Stimulated activated CD8-positive, alpha-beta memory T cell treated with anti-CD3 and anti-CD28 coated beads, Interleukin-4, amount 100 ng/mL, for 1 hour (primary cell): ENCODE measurements around the gene AR.

Experiments
- DNase-seq, 2 donors: peaks; one replicate each; pipeline ENCODE4 v3.0.0-alpha.2; 2020; ENCODE audit warnings: low read depth in 2 of 2, low spot score in 1 of 2

AR gene

DNA sequence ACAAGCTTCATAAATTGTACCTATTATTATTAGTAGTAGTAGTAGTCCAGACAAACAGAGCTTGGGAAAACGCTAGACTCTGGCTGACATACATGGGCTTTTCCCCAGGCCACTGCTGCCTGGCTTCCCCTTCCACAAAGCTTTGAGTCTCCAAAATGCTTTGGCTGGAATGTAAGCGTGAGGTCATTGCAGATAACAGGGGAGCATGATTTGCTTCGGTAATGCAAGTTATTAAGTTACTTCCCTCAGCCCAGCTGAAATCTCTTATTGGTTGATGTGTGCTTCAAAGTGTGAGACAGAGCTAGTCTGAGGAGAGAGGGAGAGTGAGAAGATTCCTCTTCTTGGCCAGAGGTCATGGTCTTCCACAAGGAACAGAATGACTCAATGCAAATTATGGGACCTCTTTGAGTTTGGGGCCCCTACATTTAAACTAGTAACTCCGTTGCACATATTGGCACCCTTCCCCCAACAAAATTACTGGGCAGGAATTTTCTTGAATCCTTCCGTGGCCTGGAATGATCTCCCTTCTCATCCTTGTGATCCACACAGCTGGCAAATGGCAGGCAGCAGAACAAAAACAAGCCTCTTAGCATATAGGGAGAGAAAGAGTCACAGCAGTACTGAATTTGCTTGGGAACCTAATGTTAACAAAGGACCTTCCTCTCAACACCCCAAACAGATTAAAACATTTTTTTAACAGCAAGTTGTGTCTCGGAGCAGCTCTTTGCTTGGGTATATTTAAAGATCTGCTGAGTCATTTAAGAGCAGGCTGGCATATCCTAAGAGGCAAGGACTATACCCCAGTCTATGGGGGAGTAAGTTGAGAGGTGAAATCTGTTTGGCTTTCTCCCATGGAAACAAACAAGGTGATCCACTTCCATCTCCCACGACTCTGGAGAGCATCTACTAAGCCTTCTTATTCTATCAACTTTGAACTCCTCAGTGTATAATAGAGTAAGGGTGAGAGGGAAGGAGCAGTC lies 19.9 kb downstream of the AR start:
- DNase-seq, result no peak

DNA sequence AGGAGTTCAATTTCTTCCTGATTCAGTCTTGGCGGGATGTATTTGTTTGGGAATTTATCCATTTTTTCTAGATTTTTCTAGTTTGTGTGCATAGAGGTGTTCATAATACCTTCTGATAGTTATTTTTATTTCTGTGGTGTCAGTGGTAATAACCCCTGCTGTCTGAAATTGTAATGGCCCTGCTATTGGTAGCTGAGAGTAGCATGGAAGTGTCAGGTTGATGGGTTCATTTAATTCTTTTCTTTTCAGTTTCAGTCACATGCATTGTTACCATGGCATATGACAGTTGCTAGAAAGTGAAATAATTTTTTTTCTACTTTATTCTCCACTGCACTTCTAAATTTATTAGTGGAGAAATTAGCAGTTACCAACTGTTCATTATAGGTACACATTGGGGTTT lies 20.7 kb downstream of the AR start:
- DNase-seq, result no peak

DNA sequence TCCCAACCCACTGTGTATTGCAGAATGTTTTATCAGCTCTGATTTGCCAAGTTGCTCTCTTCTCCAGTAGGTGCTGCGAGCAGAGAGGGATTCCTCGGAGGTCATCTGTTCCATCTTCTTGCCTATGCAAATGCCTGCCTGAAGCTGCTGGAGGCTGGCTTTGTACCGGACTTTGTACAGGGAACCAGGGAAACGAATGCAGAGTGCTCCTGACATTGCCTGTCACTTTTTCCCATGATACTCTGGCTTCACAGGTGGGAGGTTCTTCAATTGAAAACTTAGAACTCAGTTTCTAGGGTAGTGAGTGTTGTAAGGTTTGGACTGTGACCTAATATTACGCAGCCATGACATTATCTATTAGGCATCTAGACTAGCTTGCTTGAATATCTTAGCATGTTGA lies 24.9 kb downstream of the AR start:
- DNase-seq, result no peak

DNA sequence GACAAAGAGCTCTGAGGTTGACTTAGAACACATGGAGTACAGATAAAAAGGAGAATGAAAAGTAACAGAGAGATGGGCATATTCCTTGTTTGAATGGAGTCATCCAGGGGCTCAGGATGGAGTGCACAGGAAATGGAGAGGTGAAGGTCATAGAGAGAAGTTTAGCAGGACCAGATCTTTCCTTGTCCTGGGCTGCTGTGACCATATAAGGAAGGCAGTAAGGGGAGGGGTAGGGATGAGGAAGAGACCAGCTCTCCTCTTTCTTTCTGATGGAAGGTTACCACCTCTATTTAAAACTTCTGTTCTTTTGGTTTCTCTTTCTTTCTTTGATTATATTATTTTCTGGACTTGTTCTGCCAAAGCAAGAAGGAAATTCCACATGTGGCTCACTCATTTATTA lies 27.0 kb downstream of the AR start:
- DNase-seq, result no peak

DNA sequence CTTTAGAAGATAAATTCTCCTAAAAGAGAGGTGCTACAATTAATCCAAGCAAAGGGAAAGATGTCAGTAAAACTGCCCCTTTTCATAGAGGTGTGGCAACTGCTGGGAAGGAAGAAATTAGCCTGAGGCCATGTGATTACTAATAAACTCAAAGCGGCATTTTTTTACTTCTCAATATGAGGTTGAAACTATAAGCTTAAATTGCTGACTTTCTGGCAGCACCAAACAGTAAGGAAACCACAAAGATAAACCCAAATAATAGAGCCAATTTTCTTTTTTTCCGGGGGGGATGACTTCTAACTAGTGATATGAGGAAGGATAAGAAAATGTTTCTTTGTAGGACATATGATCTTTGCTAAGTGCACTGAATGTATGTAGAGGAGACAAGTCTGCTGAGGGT lies 30.9 kb downstream of the AR start:
- DNase-seq, result no peak

DNA sequence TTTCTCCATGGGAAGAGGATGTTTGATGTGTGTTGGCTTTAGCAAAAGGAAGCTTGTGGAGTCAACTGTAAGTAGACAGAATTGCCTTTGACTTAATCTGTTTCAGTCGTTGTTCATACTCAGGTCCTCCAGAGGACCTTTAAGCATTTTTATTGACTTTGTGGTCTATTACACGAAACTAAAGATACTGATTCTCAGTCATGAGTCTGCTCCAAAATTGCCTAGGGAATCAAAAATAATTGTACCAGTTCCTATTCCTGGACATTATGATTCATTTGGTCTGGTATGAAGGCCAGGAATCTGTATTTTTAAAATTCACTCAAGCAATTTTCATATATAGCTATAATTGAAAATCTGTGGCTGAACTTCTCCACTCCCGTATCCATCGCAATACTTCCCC lies 38.6 kb downstream of the AR start:
- no peak for DNase-seq

DNA sequence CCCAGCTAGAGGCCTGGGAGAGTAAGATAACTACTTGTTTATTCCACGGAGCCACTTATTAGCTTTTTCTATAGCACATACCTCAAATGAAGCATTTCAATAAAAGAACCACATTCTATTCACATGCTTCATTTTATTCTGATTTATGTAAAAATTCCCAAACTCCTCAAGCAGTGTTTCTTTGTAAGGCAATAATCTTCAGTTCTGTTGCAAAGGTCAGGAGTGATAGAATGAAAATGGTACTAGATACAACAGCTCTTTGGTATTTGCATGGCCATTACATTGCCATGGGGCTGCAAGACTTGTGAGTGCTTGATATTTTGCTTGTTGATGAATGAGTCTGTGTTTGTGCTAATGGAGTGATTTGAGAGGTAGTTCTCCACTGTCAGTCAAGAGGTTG lies 39.4 kb downstream of the AR start:
- no peak for DNase-seq

DNA sequence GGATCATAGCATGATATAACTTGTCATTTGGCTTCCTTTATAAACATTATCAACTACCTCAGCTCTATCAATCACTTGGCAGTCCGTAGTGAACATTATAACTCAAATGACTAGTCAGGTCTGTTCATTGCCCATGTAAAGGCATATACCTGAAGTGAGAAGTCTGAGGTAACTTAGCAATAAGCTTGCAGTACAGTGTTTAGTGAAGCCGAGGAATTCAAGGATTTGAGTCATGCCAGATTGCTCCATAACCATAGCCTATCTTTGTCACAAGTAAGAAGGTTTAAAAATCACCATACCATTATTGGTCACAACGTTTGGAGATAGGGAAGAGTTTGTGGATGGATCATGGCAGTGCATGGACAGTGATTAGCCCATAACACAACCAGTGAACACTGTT lies 41.6 kb downstream of the AR start:
- no peak for DNase-seq

DNA sequence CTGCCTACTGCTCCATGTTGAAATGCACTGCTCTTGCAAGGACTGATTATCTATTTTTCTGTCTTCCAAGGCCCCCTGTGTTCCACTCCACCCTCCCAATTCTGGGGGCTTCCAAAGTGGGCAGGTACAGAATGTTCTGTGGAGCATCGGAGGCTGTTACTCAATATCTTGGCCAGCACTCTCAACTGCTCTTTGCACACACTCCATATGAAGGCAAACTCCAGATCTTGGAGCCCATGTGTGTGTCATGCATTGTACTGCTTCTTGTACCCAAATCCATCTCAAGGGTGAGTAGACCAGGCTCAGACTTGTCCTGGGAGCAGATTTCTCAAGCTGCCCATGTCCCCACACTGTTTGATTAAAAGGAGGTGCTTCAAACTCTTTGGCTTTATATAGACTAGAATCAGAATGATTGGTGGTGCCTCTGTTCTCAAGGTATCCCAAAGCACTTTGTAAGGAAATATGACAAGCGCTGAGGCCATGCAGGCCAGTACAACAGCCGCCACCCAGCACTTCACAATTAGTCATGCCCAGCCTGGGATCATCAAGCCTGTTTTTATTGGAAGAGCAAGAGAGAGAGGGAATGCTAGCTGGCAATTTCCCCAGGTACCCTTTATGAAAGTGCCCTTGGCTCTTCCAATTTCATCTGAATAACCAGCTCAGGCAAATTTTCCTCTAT lies 44.3 kb downstream of the AR start:
- no peak for DNase-seq

DNA sequence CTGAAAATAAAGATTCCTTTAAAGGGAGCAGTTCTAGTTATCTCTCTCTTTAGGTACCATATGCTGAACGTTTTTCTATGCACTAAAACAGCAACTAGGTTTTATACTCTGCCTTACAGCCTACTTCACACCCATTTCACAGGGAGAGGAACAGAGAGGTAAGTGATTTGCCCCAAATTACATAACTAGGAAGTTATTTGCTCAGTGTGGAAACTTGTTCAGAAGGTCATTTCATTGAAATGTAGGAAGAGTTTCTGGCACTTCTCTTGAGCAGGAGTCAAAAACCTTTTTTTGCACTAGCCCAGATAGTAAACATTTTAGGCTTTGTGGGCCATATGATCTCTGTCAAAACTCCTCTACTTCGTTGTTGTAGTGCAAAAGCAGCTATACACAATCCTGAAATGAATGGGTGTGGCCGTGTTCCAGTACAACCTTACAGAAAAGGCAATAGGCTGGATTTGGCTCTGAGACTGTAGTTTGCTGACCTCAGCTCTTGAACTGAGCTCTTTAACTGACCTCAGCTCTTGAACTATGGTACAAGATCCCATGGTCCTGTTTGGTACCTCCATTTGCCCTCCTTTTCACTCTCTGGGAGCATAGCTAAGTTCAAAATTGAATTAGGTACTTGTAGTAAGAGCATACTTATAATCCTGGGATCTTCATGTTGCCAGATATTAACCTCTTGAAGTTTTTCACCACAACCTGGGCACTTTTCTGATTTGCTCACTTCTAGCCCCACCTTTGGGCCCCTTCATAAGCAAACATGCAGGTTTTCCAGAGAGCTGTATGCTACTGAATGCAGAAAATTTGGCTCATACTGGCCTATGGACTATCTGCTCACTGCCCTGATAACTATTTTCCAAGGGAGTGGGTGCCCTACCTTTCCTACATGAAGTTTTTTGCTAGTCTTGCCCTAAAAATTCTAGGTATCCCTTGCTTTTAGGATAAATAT lies 53.3 kb downstream of the AR start:
- DNase-seq, result no peak

DNA sequence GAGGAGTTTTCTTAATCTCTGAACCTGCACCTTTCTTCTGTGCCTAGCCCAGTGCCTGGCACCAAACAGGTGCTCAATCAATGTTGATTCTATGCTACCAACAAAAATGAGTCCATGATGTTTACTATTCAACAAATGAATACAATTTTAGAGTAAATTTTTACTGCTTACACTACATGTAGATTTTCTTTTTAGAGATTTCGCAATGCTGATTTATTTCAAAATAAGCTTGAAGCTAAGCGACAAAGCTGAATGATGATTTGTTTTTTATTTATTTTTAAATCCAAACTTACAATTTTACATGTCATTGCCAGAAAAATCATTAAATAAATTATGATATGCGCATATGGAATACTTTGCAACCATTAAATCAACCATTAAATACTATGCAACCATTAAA lies 55.7 kb downstream of the AR start:
- no peak for DNase-seq

DNA sequence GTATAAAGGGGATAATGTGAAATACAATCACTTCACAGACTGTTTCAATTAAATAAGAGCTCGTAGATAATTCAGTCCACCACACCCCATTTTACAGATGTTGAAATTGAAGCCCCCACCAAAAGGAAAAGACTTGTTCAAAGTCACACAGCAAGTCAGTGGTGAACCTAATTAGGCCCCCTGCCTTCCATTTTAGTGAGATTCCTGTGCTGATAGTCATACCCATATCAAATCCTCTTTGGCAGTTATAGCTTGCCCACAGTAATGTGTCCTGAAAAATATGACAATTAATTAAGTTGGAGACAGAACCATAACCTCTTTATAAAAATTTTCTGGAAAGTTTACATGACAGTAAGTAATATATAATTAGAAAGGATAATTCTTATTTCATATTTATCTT lies 58.0 kb downstream of the AR start:
- DNase-seq, result no peak

DNA sequence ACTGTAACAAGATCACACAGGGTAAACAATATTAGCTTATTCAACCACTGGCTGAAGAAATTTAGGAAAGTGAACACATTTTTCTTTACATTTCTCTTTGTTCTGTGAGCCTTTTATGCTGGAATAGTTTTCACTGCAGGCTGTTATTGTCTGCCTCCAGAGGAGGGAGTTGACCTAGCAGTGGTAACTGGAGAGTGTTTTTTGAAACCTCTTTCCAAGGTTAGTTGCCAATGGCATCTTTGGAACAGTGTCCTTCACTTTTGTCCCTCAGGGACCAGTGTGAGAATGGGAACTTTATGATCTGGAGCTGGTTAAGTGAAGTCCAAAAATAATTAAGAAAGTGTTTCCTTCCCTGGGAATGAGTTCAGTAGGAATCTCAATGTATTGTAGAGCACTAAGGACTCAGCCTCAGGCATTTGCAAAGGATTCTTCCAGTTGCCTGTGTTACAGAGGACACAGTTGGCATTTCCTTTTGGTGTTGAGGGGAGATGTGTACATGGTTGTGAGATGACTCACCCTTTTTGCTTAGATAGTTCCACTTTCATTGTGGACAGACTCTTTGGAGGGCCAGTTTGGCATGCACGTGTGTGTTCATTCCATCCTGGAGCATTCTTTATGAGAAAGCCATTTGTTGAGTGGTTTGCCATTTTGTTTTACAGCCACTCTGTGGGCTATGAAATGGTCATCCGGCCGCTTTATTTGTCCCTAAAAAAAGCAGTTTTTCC lies 61.3 kb downstream of the AR start:
- DNase-seq, result no peak

DNA sequence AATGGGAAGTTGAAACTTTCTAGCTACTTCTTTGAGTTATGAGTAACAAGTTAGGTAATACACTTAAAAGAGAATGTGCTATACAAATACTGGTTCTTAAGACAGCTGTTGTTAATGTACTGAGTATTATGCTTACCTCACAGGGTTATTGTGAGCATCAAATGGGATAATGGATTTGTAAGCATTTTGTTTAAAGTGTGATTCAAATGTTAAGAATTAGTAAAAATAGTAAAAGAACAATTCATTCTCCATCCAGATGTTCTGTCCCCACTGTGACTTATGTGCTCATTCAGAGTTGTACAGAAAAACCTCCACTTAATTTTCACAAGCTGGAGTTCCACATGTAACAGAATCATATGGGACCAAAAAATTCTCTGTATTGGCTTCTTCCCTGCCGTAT lies 63.6 kb downstream of the AR start:
- DNase-seq, result no peak

DNA sequence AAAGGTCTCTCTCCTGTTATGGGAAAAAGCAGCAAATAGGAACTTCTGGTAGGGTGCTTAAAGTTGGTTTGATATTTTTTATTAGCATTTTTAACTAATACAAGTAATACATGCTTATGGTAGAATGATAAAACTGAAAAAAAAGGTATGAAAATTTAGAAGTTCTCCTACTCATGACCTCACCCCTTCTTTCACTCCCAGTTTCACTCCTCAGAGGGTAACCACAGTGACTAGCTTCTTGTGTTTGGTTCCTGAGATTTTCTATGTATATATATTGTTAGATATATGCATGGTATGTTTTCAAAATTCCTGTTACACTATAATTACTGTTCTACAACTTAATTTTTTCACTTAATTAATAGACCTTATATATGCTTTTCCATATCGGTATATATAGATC lies 66.5 kb downstream of the AR start:
- DNase-seq, result no peak

DNA sequence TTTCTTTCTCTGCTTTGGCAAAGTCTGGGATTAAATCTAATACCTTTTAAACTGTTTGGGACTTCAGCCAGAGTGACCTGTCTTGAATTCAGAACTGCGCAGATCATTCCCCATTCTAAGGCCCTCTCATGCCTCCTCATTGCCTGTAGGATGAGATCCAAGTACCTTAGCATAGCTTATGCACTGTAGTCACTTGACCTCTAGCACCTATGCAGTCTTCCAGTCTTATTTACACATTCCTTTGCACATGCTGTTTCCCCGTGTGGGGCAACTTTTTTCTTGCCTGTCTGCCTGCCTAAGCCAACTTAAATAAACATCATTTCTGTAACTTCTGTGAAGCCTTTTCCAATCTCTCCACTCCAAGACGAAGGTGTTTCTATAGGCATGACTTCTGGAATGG lies 68.4 kb downstream of the AR start:
- DNase-seq, result no peak

DNA sequence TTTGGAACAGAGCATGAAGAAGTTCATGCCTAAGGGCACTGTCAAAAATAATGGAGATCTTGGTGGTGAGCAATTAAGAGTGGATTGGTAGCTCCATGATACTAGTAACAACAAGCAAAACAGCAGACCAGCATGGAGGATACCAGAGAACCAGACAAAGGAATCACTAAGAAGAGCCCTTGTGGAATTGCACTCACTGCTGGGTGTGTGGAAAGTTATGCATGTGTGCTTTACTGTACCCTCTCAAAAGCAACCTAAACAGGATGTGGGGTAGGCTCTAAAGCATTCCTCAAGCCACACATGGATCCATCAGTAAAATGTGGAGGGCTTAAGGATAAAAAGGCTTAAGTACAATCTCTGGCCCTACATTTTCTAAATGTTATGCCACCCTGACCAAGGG lies 69.5 kb downstream of the AR start:
- no peak for DNase-seq

DNA sequence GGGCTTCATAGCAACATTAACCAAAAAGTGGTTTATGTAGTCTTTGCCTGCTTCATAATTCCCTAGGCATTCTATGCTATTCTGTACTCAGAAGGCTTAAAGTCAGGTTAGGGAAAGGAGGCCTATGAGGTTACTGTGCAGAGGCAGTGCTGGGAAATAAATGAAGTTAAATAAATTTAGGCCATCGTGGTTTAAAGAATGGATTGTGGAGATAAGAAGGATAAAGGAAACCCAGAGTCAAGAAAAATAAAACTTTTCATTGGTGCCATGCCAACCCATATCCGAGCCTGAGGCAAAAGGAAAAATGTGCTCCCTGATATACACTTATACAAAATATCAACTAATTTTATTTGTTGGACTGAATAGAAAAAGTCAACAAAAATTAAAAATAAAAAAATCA lies 70.2 kb downstream of the AR start:
- DNase-seq, result no peak

DNA sequence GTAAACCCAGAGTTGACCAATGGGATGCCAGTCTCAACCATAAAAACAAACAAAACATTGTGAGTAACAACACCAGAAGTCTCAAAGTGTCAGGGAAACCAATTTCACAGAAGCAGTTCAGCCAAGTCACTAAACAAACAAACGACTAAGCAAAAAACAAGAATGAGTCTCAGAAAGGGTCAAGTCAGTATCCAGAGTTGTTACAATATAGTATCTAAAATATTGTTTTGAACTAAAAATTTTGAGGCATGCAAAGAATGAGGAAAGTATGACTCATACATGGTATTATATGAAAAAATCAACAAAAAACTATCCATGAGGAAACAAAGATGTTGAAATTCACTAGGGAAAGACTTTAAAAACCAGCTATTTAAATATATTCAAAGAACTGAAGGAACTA lies 70.6 kb downstream of the AR start:
- DNase-seq, result no peak

DNA sequence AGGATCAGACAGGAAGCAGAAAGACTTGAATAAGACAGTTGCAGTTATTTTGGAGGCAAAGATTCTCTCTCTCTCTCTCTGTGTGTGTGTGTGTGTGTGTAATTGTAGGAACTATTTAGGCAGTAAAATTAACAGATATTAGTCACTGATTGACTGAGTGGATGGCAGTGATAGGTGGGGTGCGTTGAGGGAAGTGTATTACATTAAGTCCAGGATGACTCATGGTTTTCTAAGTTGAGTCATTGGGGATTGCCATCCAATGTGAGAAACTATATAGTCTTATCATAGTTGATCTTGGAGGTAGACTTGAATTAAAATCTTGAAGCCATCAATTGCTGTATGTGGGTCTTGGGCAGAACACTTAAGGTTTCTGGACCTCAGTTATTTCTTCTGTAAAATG lies 75.4 kb downstream of the AR start:
- DNase-seq, result no peak

DNA sequence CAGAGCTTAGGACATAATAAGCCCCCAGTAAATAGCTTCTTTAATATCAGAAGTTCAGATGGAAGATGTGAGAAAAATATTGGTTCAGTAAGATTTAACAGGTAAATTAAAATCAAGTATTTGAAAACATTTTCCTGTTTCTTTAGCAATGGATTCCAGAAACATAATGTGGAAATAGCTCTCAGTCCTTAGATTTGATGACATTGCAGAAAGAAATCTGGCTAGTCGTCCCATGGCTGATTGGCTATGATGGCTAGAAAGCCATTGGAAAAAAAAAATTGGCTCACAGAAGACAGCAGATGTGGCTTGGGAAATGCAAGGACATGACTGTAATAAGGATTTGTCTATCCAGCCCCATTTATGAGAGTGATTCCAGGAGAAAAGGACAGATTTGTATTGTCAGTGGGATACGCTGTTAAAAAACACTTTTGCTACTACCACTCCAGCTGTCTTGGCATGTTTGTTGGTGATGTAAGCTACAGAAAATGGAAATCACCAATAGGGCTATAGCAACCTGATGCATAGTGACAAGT lies 78.3 kb downstream of the AR start:
- no peak for DNase-seq
